ENCODE results near the gene TPCN2. TPM values are rescaled to one million over a fixed set of nuclear protein-coding genes. Genes with fewer than 3 reads are reported as not detected.

TPCN2 gene
- total RNA-seq, 4 donors from 2014 or later, result 18.7 to 34.5 (median 24.7) TPM

GRCh38 chr11:69108030-69108429 lies 59.3 kb downstream of the TPCN2 start:
- H3K4me1 ChIP-seq, result peaks cover 3 to 19% (median 18%) of the 10 kb centered on the region in 4 donors
- no peak for TF ChIP-seq POLR2A (IDR thresholded peaks at IDR 0.05; ENCODE audit: low read depth)
- TF ChIP-seq EP300 (IDR thresholded peaks at IDR 0.05), result no peak
- no peak for TF ChIP-seq CTCF (IDR thresholded peaks at IDR 0.05)
- no peak overlapping the region for H3K27ac ChIP-seq (replicated peaks in 1 of 4)
- WGBS, result 93% methylated on average over 7 of the region's 7 CpGs
- no peaks in the 10 kb centered on the region for H3K9me3 ChIP-seq
- DNase-seq (ENCODE audit: extremely low spot score), result no peak
- no peaks in the 10 kb centered on the region for H3K27me3 ChIP-seq
- H3K4me3 ChIP-seq, result no peak overlapping the region
- intact Hi-C loops (cut with DNase I), result no loop called here
- H3K36me3 ChIP-seq, result peaks cover 0 to 15% (median 10%) of the 10 kb centered on the region in 4 donors

DNA sequence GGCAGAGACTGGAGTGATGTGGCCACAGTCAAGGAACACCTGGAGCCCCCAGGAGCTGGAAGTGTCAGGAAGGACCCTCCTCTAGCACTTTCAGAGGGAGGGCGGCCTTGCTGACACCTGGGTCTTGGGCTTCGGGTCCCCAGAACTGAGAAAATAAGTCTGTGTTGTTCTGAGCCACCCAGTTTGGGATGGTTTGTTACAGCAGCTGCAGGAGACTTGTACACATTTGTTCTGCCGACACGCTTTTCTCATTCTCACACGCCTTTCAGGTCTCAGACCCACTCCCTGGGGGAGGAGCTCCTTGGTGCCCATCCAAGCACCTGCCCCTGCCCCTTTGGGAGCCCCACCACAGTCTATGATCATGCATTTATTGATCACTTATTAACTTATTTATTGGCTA lies 59.8 kb downstream of the TPCN2 start:
- intact Hi-C loops (cut with DNase I), result no loop called here
- no peak for DNase-seq (ENCODE audit: extremely low spot score)
- no peaks in the 10 kb centered on the region for H3K9me3 ChIP-seq
- no peaks in the 10 kb centered on the region for H3K27me3 ChIP-seq
- TF ChIP-seq CTCF (IDR thresholded peaks at IDR 0.05) (no peak), POLR2AphosphoS5 (IDR thresholded peaks at IDR 0.05) (peak in 1 of 2 donors; percentile 14)
- H3K27ac ChIP-seq (replicated peaks in 1 of 4), result no peak overlapping the region
- WGBS, result 91% methylated on average over 5 of the region's 5 CpGs
- peaks cover 3 to 19% (median 18%) of the 10 kb centered on the region in 4 donors for H3K4me1 ChIP-seq
- H3K36me3 ChIP-seq, result peaks cover 0 to 15% (median 10%) of the 10 kb centered on the region in 4 donors
- no peak overlapping the region for H3K4me3 ChIP-seq

- Histone ChIP-seq H3K27me3 (no peaks in the 10 kb centered on the region), H3K9me3 (no peaks in the 10 kb centered on the region)
- TF ChIP-seq EP300 (IDR thresholded peaks at IDR 0.05), result no peak
- no peak for TF ChIP-seq POLR2AphosphoS5 (IDR thresholded peaks at IDR 0.05)
- no peak for TF ChIP-seq CTCF (IDR thresholded peaks at IDR 0.05)
- TF ChIP-seq POLR2A (IDR thresholded peaks at IDR 0.05; ENCODE audit: low read depth), result no peak
Measured at GRCh38 chr11:69109101-69109500, 60.4 kb downstream of the TPCN2 start.

GRCh38 chr11:69110451-69110850 lies 61.7 kb downstream of the TPCN2 start:
- no peaks in the 10 kb centered on the region for H3K9me3 ChIP-seq
- no peaks in the 10 kb centered on the region for H3K27me3 ChIP-seq
- intact Hi-C loops (cut with DNase I), result no loop called here
- peaks cover 8 to 22% (median 16%) of the 10 kb centered on the region in 4 donors for H3K4me1 ChIP-seq
- H3K4me3 ChIP-seq, result no peak overlapping the region
- TF ChIP-seq EP300 (IDR thresholded peaks at IDR 0.05) (no peak), POLR2A (IDR thresholded peaks at IDR 0.05; ENCODE audit: low read depth) (no peak), POLR2AphosphoS5 (IDR thresholded peaks at IDR 0.05) (no peak), CTCF (IDR thresholded peaks at IDR 0.05) (no peak)
- DNase-seq (ENCODE audit: extremely low spot score), result no peak
- WGBS, result 95% methylated on average over 6 of the region's 6 CpGs
- H3K36me3 ChIP-seq, result peaks cover 0 to 15% (median 10%) of the 10 kb centered on the region in 4 donors
- H3K27ac ChIP-seq (replicated peaks in 1 of 4), result no peak overlapping the region

More at GRCh38 chr11:69109101-69109500, 60.4 kb downstream of the TPCN2 start:
- H3K4me1 ChIP-seq, result peaks cover 3 to 19% (median 18%) of the 10 kb centered on the region in 4 donors
- no peak overlapping the region for H3K27ac ChIP-seq (replicated peaks in 1 of 4)
- peaks cover 0 to 15% (median 10%) of the 10 kb centered on the region in 4 donors for H3K36me3 ChIP-seq
- DNase-seq (ENCODE audit: extremely low spot score), result no peak
- WGBS, result 100% methylated on average over 2 of the region's 2 CpGs
- no peak overlapping the region for H3K4me3 ChIP-seq
- intact Hi-C loops (cut with DNase I), result no loop called here

Data from esophagus muscularis mucosa (tissue), 4 donors.